ENCODE results near the gene REV1.

REV1 gene

GRCh38 chr2:99469394-99469793 is 20.4 kb downstream of the REV1 start:
- DNase-seq (ENCODE audit: low read depth), result no peak
- TF ChIP-seq, protein P1, sequence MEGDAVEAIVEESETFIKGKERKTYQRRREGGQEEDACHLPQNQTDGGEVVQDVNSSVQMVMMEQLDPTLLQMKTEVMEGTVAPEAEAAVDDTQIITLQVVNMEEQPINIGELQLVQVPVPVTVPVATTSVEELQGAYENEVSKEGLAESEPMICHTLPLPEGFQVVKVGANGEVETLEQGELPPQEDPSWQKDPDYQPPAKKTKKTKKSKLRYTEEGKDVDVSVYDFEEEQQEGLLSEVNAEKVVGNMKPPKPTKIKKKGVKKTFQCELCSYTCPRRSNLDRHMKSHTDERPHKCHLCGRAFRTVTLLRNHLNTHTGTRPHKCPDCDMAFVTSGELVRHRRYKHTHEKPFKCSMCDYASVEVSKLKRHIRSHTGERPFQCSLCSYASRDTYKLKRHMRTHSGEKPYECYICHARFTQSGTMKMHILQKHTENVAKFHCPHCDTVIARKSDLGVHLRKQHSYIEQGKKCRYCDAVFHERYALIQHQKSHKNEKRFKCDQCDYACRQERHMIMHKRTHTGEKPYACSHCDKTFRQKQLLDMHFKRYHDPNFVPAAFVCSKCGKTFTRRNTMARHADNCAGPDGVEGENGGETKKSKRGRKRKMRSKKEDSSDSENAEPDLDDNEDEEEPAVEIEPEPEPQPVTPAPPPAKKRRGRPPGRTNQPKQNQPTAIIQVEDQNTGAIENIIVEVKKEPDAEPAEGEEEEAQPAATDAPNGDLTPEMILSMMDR (IDR thresholded peaks at IDR 0.05; ENCODE audit: low read depth, low read length, missing control alignments), result no peak
- H3K4me3 ChIP-seq (ENCODE audit: low read depth, low read length), result no peak overlapping the region

DNA sequence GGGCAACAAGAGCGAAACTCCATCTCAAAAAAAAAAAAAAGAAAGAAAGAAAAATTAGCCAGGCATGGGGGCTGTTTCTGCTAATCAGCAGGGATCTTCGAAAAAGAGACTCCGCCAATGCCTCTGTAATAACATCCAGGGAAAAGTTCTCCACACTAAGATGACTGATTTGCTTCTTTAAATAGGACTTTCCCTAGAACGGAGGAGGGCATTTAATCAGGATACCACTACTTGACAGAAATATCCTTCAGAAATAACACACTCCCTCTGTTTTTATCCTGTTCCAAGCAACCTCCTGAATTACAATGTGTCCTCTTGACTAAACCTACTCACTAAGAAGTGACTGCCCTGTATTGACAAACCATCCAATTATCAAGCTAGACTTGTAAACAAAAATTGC is 21.7 kb downstream of the REV1 start:
- no peak overlapping the region for H3K4me3 ChIP-seq (ENCODE audit: low read depth, low read length)
- TF ChIP-seq, protein P1 (IDR thresholded peaks at IDR 0.05; ENCODE audit: low read depth, low read length, missing control alignments), result no peak
- no peak for DNase-seq (ENCODE audit: low read depth)

- no peak for DNase-seq (ENCODE audit: low read depth)
Observed at GRCh38 chr2:99467390-99467789, 22.4 kb downstream of the REV1 start.

DNA sequence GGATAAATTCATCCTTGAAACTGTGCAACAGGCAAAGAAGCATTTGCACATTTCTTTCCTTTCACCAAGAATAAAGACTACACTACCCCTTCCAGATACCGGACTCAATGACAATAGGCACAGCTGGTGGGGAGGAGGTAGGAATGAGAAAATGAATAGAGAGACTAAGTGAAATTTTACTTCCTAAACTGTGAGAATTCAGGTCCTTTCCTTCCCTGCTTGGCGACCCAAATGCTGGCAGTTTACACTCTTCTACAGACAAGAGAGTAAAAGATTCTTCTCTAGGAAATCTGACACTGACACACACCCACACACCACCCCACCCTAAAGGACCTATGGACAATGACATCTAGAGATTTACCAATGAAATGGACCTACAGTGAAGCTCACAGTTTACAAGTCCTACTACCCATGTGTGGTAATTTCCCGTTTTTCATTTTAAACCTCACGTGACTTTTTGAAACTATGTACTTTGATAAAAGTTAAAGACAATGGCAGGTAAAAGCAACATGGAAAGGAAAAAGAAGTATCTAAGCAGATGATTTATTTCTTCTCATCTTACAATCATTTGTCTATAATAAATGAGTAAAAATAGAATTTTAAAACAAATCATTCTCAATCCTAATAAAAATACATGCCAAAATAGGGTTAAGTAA is 27.9 kb downstream of the REV1 start:
- TF ChIP-seq, protein P1 (IDR thresholded peaks at IDR 0.05; ENCODE audit: low read depth, low read length, missing control alignments), result no peak
- DNase-seq (ENCODE audit: low read depth), result no peak
- no peak overlapping the region for H3K4me3 ChIP-seq (ENCODE audit: low read depth, low read length)

More at GRCh38 chr2:99467390-99467789, 22.4 kb downstream of the REV1 start:
- TF ChIP-seq, protein P1 (IDR thresholded peaks at IDR 0.05; ENCODE audit: low read depth, low read length, missing control alignments), result no peak
- no peak overlapping the region for H3K4me3 ChIP-seq (ENCODE audit: low read depth, low read length)

DNA sequence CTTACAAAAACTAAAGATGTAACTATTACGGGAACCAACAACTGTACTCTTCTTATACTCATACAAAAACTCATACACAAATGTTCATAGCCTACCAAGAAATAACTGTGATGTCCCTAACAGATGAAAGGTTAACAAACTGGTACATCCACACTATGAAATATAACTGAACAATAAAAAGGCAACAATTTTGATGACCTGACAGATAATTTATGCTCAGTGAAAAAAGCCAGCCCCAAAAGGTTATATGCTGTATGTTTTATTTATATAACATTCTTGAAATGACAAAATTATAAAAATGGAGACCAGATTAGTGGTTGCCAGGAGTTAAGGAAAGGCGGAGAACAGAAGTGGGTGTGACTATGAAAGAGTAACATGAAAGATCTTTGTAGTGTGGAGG is 31.3 kb downstream of the REV1 start:
- TF ChIP-seq, protein P1 (IDR thresholded peaks at IDR 0.05; ENCODE audit: low read depth, low read length, missing control alignments), result no peak

DNA sequence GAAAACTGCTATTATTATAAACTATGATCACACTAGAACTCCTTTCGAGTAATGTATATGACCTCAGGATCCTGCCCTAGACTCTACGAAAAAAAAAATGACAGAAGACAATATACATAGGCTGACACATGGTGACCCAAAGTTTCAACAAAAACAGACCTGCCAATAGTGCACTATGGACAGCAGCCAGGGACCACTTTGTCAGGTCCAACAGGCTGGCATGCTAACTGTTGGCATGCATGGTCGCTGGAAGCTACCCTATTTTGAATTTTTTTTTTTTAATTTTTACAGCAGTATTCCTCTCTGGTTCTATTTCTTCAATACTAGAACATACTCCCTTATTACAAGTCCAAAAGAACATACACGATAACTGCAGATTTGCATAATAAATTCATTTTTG is 38.1 kb downstream of the REV1 start:
- H3K4me3 ChIP-seq (ENCODE audit: low read depth, low read length), result no peak overlapping the region
- DNase-seq (ENCODE audit: low read depth), result no peak
- TF ChIP-seq, protein P1 (IDR thresholded peaks at IDR 0.05; ENCODE audit: low read depth, low read length, missing control alignments), result no peak

More for the DNA sequence above, 31.3 kb downstream of the REV1 start:
- H3K4me3 ChIP-seq (ENCODE audit: low read depth, low read length), result no peak overlapping the region
- no peak for DNase-seq (ENCODE audit: low read depth)

GRCh38 chr2:99451280-99451679 is 38.5 kb downstream of the REV1 start:
- no peak for DNase-seq (ENCODE audit: low read depth)
- no peak overlapping the region for H3K4me3 ChIP-seq (ENCODE audit: low read depth, low read length)
- TF ChIP-seq, protein P1 (IDR thresholded peaks at IDR 0.05; ENCODE audit: low read depth, low read length, missing control alignments), result no peak
